HG03439 (cell line): Measurements from ENCODE around the gene NUDCD3.

Source experiments
- ATAC-seq: cut with Tn5 transposase; IDR thresholded peaks from one replicate; pipeline ENCODE4 v1.9.1; 2021; ENCODE audit warnings: mild to moderate bottlenecking, moderate library complexity; ENCODE audit not compliant: unreplicated experiment

Gene NUDCD3

GRCh38 chr7:44385434-44386138, 104.9 kb downstream of the NUDCD3 start:
- no peak for ATAC-seq

DNA sequence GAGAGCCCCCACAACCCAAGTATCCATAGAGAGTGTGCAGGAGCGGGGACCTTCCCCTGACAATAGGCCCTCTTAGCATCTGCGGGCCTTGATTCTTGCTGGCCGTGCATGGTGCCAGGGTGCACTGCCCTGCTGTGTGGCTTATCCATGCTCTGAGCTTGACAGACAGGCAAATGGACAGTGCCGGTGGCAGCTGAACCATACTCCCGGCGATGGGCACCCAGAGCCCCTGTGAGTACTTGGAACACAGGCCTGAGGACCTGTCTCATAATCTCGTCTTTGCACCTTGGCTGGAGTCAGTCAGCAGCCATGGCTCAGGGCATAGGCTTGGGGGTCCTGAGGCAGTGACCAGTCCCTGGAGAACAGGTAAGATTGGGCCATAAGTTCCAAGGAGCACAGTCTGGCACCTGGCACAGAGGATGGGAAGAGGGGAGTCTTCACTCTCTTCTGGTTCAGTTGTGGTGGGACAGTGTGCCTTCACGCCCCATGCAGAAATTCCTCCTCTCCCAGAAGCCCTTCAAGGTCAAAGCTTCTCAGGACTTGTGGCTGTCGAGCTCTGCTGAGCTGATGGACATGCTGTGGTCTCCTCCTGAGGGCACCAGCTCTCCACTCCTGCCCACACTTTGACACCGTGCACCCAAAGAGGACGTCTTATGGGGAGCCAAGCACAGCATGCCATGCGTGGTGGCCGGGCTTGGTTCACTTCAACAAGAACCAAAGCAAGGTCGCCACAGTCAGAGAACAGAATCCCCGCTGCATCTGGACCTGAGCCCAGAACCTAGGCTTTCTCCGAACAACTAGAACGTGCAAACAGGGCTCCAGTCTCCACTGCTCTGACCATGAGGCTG, 105.6 kb downstream of the NUDCD3 start:
- ATAC-seq: no peak

DNA sequence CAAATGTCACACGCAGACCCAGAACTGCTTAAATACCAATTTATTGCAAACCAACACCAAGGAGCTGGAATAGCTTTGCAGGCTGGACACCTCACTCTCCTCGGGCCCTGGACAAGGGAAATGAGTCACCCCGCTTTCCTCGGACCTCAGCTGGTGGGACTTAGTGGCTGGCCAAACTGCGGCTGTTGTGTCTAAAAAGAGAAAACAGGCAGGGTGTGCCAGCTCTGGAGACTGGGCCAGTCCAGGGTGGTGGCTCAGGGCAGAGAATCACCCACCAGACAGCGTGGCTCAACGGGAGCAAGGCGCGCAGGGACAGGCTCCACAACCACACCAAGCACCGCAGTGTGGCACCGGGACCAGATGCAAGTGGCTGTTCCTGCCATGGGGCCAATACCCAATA, 106.9 kb downstream of the NUDCD3 start:
- no peak for ATAC-seq

DNA sequence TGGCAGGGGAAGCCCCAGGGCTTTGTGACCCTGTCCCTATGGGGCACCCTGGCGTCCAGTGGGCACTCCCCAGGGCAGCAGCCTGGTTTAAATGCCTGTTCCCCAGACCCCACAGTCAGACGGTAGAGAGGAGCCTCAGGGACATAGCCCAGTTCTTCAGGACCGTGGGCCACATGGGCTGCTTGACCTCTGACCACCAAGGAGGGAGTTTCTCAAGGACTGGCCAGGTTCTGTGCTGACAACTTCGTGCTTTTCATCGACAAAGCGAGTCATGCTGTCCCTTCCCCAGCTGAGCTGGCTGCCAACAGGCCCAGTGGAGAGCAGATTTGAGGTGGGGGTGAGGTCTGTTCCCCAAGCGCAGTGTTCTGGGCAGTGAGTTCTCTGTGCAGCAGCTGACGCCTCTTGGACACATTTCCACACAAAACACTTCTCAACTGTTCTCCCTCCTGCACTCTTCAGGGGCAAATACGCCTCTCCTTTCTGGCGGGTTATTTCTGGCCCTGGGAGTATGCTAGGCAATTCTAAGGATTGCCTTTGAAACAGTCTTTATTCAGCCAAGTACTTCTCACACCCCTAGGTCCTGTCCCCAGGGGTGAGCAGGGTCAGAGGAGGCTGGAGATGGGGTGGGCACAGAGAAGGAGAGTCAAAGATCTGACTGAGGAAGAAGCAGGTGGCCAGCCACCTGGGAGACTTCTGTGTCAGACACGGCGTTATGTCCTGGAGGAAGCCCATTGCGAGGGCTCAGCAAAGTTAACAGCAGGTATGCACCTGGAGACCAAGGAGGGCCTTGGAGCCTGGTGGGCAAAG, 107.8 kb downstream of the NUDCD3 start:
- ATAC-seq: no peak

DNA sequence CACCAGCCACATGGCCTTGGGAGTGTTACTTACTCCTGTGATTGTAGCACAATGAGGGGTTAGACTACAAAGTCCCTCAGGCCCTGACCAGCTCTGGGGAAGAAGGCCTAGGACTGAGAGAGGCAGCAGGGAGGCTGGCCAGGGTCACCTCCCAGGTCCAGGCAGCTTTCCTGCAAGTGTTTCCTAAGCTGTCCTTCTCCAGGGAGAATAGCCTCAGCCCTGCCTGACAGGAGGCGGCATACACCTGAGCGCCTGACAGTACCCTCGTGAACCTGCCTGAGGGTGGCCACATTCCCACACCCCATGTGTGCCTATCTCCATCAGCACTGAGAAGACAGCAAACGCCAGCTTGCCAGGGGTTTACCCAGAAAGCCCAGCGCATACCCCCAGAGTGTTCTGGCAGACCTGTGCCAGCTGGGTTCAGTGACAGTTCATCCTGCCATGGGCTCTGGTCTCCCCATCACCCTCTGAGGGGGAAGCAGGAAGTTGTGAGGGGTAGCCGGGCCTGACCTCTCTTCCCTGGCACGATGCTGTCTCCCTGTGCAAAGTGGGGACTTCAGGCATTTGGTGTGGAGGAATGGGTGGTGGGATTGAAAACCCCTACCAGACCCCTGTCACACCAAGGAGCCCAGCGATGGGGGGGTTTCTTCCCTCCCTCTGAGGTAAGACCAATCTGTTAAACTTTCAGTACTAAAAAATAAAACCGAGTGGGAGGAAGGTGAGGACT, 108.8 kb downstream of the NUDCD3 start:
- ATAC-seq: no peak

DNA sequence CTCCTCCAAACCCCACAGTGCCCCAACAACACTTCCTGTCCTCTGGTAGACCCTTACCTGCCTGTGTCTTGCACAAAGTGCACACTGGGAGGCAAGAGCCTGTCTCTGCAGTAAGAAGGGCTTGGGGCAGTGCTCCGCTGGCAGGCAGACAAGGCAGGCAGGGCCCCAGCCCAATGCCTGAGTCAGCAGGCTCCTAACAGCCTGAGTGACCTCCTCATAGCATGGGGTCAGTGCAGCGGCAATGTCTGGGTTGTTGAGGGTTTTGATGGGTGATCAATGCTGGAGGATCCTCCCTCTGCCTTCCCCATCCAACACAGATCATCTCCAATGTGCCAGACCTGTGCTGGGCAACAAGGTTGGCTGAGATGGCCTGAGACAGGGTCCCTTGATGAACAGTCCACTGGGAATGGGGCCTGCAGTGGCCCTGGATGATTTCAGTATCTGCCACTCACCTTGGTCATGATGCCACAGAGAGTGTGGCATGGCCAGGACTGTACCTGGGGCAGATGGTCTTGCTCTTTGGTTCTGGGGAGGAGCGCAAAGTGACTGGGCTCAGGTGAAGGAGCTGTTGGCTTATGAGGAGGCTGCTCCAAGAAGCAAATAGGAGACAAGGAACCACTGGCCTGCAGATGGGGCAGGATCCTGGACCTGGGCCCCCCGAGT, 109.5 kb downstream of the NUDCD3 start:
- no peak for ATAC-seq

GRCh38 chr7:44380189-44380830, 110.1 kb downstream of the NUDCD3 start:
- no peak for ATAC-seq

DNA sequence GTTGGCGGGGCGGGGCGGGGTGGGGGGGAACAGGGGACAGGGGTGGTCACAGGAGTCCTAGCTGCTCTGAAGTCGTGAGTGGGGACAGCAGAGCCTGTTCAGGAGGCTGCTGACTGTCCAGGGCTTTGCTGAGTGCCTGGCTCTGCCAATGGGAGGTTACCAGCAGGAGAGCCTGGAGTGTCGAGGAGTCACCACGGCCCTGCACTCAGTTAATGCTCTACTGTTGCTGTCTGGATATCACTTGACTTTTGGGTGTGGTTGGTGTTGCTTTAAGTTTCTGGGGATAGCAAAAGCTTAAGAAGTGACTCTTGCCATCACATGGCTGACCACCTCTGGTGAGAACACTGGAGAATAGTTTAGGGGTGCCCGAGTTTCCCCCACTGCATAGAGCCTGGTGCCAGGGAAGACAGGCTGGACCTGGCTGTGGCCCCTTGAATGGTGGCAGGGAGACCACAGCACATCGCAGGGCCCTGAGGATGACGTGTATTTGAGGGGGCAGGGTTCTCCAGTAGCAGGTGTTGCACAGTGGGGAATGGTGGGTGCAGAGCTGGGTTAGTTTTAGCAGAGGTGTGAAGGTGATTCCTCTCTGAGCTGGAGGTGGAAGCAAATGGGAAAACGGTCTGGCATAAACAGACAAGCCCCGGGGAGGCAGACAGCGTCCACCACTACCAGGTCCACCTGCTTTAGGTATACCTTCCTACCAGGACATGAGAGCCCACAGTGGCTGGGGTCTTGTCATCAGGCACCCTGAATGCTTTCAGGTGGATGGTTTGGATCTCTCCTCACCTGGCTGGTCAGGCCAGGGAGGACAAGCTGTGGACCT, 110.9 kb downstream of the NUDCD3 start:
- no peak for ATAC-seq

GRCh38 chr7:44378744-44379143, 111.7 kb downstream of the NUDCD3 start:
- ATAC-seq: no peak

GRCh38 chr7:44377681-44378421, 112.6 kb downstream of the NUDCD3 start:
- ATAC-seq: no peak

DNA sequence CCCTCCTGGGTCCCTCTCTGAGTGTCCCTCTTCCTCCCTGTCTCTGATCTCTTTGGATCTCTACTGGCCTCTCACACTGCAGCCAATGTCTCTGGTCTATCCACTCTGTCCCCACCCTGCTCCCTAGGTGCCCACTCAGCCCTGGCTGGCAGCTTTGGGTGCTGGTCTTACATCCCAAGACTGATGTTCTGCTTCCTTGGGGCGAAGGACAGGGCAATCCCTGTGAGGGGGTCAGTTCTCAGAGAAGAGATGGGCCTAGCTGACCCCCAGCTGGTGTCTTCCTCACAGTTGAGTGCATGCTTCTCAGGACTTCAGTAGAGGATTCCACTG, 113.4 kb downstream of the NUDCD3 start:
- no peak for ATAC-seq

GRCh38 chr7:44376429-44377133, 113.9 kb downstream of the NUDCD3 start:
- no peak for ATAC-seq

- no peak for ATAC-seq
Observed at GRCh38 chr7:44375926-44376342, 114.5 kb downstream of the NUDCD3 start.

DNA sequence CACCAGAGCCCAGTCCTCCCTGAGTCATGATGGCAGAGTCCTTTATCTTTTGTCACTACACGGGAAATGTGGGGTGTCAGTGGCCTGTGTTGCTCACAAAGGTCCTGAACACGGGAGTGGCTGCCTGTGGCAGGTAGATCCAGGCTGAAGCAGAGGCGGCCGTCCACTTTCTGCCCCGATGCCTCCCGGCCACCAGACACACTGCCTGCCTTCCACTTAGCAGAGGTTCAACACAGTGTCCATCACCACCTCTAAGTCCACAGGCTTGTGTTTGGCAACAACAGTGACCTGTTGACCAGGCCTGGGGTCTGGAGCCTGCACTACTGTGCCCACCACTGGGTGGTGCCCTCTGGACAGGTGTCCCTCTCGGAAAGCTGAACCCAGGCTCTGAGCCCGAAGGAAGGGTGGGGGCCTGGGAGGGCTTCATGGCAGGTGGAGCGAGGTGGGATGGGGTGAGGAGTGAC, 115.2 kb downstream of the NUDCD3 start:
- ATAC-seq: no peak

- no peak for ATAC-seq
Observed at GRCh38 chr7:44374007-44374763, 116.3 kb downstream of the NUDCD3 start.

DNA sequence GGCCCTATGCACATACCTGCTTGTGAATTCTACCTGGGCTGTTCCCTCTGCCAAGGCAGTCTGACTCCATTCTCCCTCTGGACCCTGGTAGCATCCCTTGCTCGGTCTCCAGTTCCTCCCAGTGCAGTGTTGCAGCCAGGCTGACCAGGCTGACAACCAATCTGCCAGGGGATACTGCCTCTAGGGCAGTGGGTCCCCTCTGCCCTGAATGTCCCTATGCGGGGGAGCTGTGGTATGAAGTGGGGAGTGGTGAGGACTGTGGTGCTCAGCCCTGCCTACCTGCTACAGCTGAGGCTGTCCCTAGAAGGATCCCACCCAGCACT, 117.1 kb downstream of the NUDCD3 start:
- ATAC-seq: no peak
